Cardiac fibroblast (primary cell): ENCODE data around the gene HTN1.
"Not testable (repeated sequence)": the region's sequence is repeated elsewhere in the genome, so short reads cannot be mapped to it uniquely, and the experiment has no call there.

Experiments
- DNase-seq, 2 donors: peaks; one replicate each; pipeline versions ENCODE4 v3.0.0 to v3.0.0-alpha.2; 2010; ENCODE audit warnings: low read depth in 2 of 2
- H3K4me3 ChIP-seq, 2 donors: replicated peaks in 1 of 2; 1 replicate in 1 of 2; 2 replicates in 1 of 2; pipeline ENCODE4 v1.5.1; 2011; ENCODE audit warnings: low read depth in 2 of 2, low read length in 2 of 2, mild to moderate bottlenecking in 2 of 2, moderate library complexity in 1 of 2
- TF ChIP-seq, protein P1 (sequence below): IDR thresholded peaks from one replicate; pipeline ENCODE4 v1.5.1; 2011; ENCODE audit warnings: low read depth, mild to moderate bottlenecking, low read length, inconsistent platforms

HTN1 gene

DNA sequence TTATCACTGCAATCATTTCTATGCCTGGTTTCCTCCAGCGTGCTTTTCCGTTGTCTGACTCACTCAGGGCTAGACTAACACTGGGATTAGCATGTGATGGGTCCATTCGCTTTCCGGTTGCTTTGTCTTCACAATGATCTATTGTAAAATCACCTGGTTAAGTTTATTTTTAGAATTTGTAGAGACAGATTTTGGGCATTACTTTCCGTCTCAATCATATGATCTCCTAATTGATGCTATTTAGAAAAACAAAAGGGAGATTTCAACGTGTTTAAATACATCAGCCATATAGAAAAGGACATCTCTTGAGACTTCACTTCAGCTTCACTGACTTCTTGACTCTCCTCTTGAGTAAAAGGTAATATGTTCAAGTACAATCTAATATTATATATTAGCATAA, at the start of gene HTN1:
TSS of gene HTN1 (plus strand) at position 301 of the 400 bp plus-strand sequence. CDS start 2,639 bp downstream, outside the sequence.
- not testable (repeated sequence) for DNase-seq, H3K4me3 ChIP-seq

DNA sequence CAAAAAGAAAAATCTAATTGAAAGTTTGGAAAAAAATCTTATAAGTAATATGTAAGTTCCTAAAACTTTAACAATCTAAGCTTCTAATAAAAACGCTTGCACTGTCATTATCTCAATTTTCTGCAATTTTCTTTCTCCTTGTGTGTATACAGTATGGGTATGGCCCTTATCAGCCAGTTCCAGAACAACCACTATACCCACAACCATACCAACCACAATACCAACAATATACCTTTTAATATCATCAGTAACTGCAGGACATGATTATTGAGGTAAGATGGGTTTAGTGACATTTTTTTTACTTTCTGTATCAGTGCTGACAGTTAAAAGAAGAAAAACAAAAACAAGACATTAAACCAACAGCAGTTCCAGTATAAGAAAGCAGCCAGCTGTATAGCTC, 49.5 kb upstream of the HTN1 start:
- H3K4me3 ChIP-seq: no peak overlapping the region
- TF ChIP-seq, protein P1, sequence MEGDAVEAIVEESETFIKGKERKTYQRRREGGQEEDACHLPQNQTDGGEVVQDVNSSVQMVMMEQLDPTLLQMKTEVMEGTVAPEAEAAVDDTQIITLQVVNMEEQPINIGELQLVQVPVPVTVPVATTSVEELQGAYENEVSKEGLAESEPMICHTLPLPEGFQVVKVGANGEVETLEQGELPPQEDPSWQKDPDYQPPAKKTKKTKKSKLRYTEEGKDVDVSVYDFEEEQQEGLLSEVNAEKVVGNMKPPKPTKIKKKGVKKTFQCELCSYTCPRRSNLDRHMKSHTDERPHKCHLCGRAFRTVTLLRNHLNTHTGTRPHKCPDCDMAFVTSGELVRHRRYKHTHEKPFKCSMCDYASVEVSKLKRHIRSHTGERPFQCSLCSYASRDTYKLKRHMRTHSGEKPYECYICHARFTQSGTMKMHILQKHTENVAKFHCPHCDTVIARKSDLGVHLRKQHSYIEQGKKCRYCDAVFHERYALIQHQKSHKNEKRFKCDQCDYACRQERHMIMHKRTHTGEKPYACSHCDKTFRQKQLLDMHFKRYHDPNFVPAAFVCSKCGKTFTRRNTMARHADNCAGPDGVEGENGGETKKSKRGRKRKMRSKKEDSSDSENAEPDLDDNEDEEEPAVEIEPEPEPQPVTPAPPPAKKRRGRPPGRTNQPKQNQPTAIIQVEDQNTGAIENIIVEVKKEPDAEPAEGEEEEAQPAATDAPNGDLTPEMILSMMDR: no peak

DNA sequence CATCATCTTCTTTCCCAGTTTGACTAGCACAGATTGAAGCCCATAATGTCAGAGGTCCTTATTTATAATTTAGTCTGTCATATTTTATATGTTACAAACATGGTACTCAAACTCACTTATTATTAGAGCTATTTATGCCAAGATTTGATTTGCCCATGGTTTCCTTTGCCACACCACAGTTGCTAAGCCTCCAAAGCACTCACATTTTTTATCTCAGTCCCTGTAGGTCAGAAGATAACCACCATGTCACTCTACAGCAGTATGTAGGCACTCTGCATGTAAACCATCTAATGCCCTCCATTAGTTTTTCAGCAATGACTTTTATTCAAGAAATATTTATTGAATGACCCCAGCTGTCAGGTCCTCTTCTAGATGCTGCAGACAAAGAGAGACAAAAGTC, 47.7 kb upstream of the HTN1 start:
- DNase-seq: no peak
- no peak overlapping the region for H3K4me3 ChIP-seq
- TF ChIP-seq, protein P1: no peak

More for the DNA sequence above, 49.5 kb upstream of the HTN1 start:
- DNase-seq: no peak

GRCh38 chr4:70008771-70009170, 41.5 kb upstream of the HTN1 start:
- TF ChIP-seq, protein P1: no peak
- H3K4me3 ChIP-seq: no peak overlapping the region
- DNase-seq: no peak

GRCh38 chr4:70019006-70019405, 31.2 kb upstream of the HTN1 start:
- DNase-seq, H3K4me3 ChIP-seq: not testable (repeated sequence)

DNA sequence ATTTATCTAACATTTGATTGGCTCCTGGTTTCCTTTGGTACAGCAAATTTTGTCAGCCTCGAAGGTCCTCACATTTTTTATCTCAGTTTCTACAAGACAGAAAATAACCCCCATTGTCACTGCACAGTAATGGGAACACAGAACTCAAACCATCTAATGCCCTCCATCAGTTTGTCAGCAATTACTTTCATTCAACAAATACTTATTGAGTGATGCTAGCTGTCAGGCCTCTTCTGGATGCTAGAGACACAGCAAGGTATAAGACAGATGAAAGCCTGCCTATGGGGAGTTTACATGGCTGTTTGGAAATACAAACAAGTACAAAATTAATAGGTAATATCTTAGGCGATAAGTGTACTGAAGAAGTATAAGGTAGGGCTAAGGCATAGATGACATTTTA, 27.0 kb upstream of the HTN1 start:
- DNase-seq: no peak
- TF ChIP-seq, protein P1: no peak

GRCh38 chr4:70027011-70027410, 23.2 kb upstream of the HTN1 start:
- no peak overlapping the region for H3K4me3 ChIP-seq
- TF ChIP-seq, protein P1: no peak
- no peak for DNase-seq

More for the DNA sequence above, 27.0 kb upstream of the HTN1 start:
- H3K4me3 ChIP-seq: no peak overlapping the region

DNA sequence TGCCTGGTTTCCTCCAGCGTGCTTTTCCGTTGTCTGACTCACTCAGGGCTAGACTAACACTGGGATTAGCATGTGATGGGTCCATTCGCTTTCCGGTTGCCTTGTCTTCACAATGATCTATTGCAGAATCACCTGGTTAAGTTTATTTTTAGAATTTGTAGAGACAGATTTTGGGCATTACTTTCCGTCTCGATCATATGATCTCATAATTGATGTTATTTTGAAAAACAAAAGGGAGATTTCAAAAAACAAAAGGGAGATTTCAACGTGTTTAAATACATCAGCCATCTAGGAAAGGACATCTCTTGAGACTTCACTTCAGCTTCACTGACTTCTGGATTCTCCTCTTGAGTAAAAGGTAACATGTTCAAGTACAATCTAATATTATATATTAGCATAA, 22.1 kb upstream of the HTN1 start, which contains the start of gene HTN3:
TSS of gene HTN3 (plus strand) at position 301 of the 400 bp plus-strand sequence. CDS start 2,282 bp downstream, outside the sequence.
- DNase-seq, H3K4me3 ChIP-seq: not testable (repeated sequence)

DNA sequence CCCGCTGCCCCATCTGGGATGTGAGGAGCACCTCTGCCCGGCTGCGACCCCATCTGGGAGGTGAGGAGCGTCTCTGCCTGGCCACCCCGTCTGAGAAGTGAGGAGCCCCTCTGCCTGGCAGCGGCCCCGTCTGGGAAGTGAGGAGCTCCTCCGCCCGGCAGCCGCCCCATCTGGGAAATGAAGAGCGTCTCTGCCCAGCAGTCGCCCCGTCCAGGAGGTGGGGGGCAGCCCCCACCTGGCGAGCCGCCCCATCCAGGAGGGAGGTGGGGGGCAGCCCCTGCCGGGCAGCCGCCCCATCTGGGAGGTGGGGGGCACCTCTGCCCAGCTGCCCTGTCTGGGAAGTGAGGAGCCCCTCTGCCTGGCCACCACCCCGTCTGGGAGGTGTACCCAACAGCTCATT, 12.7 kb upstream of the HTN1 start:
- DNase-seq, H3K4me3 ChIP-seq: not testable (repeated sequence)

- H3K4me3 ChIP-seq, DNase-seq: not testable (repeated sequence)
Measured at GRCh38 chr4:70039928-70040327, 10.3 kb upstream of the HTN1 start.
